DMS 273 (cell line): ENCODE data around the gene RYR1.
"Not testable (repeated sequence)": the region's sequence is repeated elsewhere in the genome, so short reads cannot be mapped to it uniquely, and the experiment has no call there.

ENCODE experiments used
- DNase-seq: peaks from one replicate; lab custom pipeline; 2025; ENCODE audit not compliant: unreplicated experiment; lab: John Stamatoyannopoulos, UW

RYR1 gene

DNA sequence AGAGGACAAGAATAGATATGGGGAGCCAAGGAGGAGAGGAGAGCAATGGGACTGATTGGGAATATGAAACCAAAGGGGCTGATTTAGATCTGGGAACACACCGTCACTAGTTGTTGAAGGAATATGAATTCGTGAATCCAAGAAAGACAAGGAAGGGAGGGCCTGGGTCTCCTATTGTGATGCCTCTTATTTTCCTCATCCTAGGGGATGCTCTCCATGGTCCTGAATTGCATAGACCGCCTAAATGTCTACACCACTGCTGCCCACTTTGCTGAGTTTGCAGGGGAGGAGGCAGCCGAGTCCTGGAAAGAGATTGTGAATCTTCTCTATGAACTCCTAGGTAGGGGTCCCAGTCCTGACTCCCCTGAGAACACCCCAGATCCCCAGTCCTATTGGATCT is 21.5 kb downstream of the RYR1 start:
- DNase-seq, result peak; percentile 38

DNA sequence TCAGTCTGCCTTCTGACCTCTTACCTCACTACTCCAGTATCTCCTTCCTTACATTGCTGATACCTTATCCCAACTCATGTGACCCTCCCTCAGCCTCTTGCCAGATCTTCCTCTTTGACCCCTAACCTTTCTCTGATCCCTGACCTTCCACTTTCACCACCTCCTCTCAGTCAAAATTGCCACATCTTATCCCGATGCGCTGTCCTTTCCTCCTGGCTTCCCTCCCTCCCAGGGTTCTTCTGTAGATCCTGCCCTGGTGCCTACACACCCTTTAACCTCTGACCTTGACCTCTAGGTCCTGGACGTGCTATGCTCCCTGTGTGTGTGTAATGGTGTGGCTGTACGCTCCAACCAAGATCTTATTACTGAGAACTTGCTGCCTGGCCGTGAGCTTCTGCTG is 23.7 kb downstream of the RYR1 start:
- DNase-seq, result no peak

DNA sequence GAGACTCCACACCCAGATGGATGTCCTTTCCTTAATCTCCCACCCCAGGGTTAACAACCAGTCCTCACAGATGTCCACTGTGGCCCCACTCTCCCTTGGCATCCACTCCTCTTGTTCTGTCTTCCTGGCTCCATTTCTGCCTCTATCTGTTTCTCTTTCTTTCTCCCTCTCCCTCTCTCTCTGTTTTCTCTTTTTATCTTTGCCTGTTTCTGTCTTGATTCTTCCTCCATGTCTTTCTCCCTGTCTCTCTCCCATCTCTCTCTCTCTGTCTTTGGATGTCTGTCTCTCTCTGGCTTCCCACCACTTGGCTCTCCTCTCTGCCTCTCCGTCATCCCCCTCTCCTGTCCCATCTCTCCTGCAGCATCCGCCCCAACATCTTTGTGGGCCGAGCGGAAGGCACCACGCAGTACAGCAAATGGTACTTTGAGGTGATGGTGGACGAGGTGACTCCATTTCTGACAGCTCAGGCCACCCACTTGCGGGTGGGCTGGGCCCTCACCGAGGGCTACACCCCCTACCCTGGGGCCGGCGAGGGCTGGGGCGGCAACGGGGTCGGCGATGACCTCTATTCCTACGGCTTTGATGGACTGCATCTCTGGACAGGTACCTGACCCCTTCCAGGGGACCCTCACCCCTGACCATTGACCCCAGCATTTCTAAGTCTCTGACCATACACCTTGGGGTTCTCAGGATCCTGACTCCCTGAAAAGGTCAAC is 24.4 kb downstream of the RYR1 start:
- DNase-seq, result no peak

DNA sequence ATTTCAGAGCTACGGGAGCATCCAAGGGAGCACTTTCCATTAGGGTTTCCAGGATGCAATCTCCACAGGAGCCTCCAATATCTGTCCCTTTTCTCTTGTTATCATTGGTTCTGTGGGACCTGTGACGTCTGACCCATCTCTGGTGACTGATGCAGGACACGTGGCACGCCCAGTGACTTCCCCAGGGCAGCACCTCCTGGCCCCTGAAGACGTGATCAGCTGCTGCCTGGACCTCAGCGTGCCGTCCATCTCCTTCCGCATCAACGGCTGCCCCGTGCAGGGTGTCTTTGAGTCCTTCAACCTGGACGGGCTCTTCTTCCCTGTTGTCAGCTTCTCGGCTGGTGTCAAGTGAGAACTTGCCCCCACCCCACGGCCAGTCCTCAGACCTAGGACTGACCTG is 25.5 kb downstream of the RYR1 start:
- DNase-seq, result no peak

DNA sequence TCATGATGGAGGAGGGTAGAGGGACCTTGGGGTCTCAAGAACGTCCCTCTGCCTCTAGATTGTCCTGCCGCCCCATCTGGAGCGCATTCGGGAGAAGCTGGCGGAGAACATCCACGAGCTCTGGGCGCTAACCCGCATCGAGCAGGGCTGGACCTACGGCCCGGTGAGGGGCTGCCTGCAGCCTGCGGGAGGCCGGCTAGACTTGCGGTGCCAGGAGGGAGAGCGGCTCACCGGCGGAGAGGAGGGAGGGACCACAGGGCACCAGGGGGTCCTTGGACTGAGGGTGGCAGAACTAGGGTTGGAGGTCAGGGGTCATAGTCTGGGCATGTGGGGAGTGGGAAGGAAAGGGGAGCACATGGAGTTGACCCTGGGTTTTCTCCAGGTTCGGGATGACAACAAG is 29.9 kb downstream of the RYR1 start:
- DNase-seq, result no peak

DNA sequence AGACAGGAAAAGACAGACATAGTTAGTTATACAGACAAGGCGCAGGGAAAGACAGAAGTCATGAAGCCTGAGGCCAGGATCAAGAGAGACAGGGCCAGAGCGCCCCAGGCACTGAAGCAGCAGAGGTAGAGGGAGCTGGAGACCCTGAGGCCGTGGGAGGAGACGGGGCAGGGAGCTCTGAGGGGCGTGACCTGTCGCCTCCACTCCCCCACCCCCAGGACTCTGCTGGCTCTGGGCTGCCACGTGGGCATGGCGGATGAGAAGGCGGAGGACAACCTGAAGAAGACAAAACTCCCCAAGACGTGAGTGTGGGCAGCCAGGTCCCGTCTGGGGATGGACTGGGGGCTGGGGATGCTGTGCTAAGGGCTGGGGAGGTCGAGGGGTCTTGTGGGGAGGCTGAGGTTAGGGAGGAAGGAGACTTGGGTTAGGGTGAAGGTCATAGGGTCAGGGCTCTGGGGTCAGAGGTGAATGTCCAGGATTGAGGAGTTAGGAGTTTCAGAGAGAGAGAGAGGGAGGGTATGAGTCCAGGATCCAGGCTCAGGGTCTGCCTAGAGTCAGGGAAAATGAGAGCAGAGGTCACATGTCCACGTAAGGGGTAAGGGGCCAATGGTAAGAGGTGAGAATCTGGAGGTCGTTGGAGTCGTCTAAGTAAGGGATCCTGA is 31.1 kb downstream of the RYR1 start:
- no peak for DNase-seq

DNA sequence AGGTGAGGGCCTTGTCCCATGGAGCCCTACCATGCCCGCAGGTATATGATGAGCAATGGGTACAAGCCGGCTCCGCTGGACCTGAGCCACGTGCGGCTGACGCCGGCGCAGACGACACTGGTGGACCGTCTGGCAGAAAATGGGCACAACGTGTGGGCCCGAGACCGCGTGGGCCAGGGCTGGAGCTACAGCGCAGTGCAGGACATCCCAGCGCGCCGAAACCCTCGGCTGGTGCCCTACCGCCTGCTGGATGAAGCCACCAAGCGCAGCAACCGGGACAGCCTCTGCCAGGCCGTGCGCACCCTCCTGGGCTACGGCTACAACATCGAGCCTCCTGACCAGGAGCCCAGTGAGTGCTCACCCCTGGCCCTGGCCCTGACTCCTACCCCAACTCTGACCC is 32.6 kb downstream of the RYR1 start:
- no peak for DNase-seq

DNA sequence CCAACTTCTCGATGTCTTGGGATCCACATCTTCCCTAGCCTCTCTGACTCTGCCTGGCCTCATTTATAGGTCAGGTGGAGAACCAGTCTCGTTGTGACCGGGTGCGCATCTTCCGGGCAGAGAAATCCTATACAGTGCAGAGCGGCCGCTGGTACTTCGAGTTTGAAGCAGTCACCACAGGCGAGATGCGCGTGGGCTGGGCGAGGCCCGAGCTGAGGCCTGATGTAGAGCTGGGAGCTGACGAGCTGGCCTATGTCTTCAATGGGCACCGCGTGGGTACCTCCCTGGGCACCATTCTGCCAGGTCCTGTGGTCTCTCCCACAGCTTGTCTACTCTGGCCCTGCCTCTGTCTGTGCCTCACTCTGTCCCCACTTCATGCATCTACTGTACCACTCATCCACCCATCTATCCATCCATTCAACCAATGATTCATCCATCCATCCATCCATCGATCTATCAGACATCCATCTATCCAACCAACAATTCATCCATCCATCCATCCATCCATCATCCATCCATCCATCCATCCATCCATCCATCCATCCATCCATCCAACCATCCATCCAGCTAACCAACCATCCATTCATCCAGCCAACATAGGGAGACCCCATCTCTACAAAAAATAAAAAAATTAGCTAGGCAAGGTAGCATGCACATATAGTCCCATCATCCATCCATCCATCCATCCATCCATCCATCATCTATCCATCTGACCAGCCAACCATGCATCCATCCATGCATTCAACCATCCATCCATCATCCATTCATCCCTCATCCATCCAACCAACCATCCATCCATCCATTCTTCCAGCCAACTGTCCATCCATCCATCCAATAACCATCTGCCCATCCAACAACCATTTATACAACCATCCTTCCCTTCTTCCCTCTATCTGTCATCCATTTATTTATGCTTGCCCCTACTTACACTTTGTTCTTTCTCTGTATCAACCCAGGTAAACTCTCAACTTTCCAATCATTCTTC is 34.3 kb downstream of the RYR1 start:
- no peak for DNase-seq

DNA sequence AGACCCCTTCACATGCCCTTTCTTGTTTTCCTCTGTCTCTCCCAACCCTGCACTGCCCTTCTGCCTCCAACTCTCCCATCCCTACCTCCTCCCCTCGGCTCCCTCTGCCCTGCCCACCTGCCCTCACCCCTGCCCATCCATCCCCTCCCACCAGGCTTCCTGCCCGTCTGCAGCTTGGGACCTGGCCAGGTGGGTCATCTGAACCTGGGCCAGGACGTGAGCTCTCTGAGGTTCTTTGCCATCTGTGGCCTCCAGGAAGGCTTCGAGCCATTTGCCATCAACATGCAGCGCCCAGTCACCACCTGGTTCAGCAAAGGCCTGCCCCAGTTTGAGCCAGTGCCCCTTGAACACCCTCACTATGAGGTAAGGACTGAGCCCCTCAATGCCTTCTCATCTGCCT is 35.7 kb downstream of the RYR1 start:
- DNase-seq, result no peak

DNA sequence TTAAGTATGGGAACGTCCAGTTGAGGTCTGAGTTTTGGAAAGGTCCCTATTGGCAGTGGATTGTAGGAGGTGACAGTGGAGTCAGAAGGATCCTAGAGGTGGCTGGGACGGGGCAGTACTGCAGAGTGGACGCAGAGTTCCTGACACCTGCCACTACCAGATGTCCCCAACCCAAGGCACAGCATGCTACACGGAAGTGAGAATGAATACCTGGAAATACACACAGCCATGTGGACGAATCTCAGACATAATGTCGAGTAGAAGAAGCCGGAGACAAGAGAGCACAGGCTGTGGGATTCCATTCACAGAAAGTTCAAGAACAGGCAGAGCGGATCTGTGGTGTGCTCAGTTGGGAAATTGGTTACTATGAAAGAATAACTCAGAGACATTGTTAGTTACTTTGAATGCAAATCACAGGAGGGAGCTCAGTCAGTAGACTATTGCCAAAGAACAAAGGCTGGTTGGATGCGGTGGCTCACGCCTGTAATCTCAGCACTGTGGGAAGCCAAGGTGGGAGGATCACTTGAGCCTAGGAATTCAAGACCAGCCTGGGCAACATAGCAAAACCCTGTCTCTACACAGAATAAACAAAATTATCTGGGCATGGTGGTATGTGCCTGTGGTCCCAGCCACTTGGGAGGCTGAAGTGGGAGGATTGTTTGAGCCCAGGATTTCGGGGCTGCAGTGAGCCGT is 37.4 kb downstream of the RYR1 start:
- DNase-seq, result no peak

DNA sequence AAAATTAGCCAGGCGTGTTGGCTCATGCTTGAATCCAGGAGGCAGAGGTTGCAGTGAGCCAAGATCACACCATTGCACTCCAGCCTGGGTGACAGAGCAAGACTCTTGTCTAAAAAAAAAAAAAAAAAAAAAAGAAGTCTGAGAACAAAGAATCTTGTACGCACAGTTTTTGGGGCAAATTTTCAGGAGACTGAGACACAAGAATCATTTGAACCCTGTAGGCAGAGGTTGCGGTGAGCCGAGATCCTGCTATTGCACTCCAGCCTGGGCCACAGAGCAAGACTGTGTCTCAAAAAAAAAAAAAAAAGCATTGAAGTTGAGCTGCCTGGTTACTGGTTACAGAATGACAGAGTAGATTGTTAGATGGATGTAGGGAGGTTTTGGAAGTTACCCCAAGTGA is 39.2 kb downstream of the RYR1 start:
- DNase-seq, result not testable (repeated sequence)

DNA sequence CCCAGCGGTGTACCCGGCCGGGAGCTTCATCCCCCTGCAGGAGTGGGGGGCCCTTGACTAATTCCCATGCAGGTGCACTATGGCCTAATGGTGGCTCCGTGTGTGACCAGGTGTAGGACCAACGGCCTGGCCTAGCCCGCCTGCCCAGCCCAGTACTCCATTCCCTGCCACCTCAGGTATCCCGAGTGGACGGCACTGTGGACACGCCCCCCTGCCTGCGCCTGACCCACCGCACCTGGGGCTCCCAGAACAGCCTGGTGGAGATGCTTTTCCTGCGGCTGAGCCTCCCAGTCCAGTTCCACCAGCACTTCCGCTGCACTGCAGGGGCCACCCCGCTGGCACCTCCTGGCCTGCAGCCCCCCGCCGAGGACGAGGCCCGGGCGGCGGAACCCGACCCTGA is 39.7 kb downstream of the RYR1 start:
- DNase-seq, result no peak

DNA sequence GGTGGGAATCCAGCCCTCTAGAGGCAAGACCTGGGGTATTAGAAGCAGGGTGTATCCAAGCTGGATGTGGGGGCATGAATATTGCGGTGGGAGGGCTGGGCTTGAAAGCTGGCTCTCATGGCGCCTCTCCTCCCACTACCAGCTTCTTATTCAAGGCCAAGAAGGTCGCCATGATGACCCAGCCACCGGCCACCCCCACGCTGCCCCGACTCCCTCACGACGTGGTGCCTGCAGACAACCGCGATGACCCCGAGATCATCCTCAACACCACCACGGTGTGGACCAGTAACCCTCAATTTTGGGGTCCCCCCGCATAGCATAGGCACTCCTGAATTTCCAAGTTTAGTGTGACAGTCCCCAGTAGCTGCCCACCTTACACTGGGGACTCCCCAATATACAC is 41.7 kb downstream of the RYR1 start:
- no peak for DNase-seq

DNA sequence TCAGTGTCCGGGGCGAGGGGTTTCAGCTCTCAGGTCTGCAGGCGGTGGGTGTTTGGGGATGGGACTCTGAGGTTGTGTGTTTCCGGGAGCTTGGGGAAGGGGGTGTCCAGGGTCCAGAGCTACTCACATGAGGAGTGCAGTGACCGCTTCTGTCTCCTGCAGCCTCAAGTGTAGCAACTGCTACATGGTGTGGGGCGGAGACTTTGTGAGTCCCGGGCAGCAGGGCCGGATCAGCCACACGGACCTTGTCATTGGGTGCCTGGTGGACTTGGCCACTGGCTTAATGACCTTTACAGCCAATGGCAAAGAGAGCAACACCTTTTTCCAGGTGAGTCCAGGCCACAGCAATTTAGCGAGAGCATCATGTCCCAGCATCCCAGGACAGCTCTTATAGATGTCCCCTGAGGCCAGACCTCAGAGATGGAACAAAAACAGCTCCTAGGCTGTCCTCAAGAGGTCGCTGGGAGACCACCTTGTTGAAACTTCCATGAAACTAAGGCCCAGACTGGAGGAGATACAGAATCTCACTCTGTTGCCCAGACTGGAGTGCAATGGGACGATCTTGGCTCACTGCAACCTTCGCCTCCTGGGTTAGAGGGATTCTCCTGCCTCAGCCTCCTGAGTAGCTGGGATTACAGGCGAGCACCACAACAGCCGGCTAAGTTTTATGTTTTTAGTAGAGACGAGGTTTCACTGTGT is 44.9 kb downstream of the RYR1 start:
- peak; percentile 72 for DNase-seq

DNA sequence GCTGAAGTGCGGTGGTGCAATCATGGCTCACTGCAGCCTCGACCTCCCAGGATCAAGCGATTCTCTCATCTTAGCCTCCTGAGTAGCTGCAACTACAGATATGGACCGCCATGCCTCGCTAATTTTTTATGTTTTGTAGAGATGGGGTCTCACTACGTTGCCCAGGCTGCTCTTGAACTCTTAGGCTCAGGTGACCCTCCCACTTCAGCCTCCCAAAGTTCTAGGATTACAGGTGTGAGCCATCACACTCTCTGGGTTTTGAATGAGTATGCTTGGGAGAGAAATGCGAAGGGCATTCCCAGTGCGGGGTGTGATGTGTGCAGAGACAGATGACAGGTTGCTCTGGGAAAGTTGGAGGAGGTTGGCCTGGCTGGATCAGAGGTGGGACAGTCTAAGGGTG is 49.0 kb downstream of the RYR1 start:
- DNase-seq, result no peak

DNA sequence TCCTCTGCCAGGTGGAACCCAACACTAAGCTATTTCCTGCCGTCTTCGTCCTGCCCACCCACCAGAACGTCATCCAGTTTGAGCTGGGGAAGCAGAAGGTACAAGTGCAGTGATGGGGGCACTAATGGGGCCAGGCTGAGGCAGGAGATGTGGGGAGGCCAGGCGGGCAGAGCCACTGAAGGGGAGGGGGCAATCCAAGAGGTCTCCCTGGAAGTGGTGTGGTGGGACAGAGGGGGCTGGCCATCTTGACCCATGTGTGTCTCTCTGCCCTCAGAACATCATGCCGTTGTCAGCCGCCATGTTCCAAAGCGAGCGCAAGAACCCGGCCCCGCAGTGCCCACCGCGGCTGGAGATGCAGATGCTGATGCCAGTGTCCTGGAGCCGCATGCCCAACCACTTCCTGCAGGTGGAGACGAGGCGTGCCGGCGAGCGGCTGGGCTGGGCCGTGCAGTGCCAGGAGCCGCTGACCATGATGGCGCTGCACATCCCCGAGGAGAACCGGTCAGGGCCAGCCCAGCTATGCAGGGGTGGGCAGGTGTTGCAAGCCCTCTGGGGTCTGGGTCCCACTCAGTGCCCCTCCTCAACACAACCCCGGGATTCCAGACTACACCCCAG is 49.6 kb downstream of the RYR1 start:
- DNase-seq, result no peak

DNA sequence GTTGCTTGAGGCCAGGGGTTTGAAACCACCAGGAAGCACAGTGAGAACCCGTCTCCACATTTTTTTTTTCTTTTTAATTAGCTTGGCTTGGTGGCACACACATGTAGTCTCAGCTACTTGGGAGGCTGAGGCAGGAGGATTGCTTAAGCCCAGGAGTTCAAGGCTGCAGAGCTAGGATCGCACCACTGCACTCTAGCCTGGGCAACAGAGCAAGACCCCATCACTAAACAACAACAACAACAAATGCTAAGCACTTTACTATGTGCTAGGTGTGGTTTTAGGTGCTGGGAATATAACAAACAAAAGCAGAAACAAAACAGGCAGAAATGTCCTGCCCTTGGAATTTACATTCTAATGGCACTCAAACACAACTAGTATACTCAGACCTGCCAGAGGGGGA is 51.3 kb downstream of the RYR1 start:
- DNase-seq, result no peak

DNA sequence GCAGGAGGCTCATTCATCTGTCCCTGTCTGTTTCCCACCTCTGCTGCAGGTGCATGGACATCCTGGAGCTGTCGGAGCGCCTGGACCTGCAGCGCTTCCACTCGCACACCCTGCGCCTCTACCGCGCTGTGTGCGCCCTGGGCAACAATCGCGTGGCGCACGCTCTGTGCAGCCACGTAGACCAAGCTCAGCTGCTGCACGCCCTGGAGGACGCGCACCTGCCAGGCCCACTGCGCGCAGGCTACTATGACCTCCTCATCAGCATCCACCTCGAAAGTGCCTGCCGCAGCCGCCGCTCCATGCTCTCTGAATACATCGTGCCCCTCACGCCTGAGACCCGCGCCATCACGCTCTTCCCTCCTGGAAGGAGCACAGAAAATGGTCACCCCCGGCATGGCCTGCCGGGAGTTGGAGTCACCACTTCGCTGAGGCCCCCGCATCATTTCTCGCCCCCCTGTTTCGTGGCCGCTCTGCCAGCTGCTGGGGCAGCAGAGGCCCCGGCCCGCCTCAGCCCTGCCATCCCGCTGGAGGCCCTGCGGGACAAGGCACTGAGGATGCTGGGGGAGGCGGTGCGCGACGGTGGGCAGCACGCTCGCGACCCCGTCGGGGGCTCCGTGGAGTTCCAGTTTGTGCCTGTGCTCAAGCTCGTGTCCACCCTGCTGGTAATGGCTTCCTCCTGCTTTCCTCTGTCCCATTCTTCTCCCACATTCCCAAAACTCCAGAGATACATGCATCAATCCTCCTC is 52.2 kb downstream of the RYR1 start:
- no peak for DNase-seq

DNA sequence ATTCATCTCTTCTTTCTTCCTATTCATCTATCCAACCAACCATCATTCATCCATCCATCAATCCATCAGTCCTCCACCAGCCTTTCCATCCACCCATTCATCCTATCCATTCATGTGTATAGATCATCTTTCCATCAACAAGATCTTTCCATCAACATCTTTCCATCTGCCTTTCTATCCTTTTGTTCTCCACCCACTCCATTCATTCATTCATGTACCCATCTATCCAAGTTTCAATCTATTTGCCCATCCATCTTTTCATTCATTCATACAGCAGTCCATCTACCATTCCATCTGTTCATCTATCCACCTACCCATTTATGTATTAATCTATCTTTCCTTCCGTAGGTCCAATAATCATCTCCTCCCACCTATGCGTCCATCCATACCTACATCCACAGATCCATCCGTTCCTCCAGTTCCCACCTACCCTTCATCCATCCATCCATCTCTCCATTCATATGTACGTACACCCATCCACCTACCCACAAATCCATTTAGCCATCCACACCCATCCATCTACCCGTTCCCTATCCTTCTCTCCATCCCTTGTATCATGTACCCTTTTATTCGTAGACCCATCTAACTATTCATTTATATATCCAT is 53.3 kb downstream of the RYR1 start:
- no peak for DNase-seq
